Measurements from ENCODE around the gene RPS21.

- TF ChIP-seq UBTF (CRISPR knock-in tag; IDR thresholded peaks at IDR 0.05) (no peak; the same call in 1 of the 2 replicates), CTCF (CRISPR knock-in tag; IDR thresholded peaks at IDR 0.05) (no peak), HOXA9 (CRISPR knock-in tag; IDR thresholded peaks at IDR 0.05; ENCODE audit: borderline replicate concordance) (no peak), EZH2 (conservative IDR thresholded peaks at IDR 0.05; ENCODE audit: low read depth, low read length) (no peak), KDM4B (CRISPR knock-in tag; IDR thresholded peaks at IDR 0.05) (no peak)
These were observed 24.0 kb downstream of the RPS21 start for GRCh38 chr20:62410746-62411478.

All from HepG2 (cell line).